PC-9 (cell line): ENCODE measurements around the gene ESAM. TPM values are rescaled to one million over a fixed set of nuclear protein-coding genes. Genes with fewer than 3 reads are reported as not detected.

Source experiments
- BruUV-seq: library from RNA; stranded (reverse); fragments of 400-500 nt; replicated peaks from 2 replicates; lab custom pipeline; 2021; lab: Mats Ljungman, UMichigan
- CTCF ChIA-PET: fragments of 300-600 bp; sonication (Branson Sonifier 250); formaldehyde crosslinking; loops from one replicate; lab custom pipeline; 2022; ENCODE audit warnings: antibody characterized with exemption; lab: Charles Lee
- POLR2A ChIA-PET: fragments of 300-600 bp; sonication (Branson Sonifier 250); formaldehyde crosslinking; loops from one replicate; lab custom pipeline; 2022; ENCODE audit warnings: antibody characterized with exemption; ENCODE audit not compliant: unreplicated experiment; lab: Charles Lee
- DNase-seq, 2 experiments: peaks; one replicate each; pipeline versions ENCODE4 v3.0.0 to v3.0.0-alpha.2; 2015 to 2022; ENCODE audit warnings: mixed read lengths in 1 of 2
- H2AFZ ChIP-seq: fragments of 200-600 bp; sonication (generic); 2 replicates; pipeline ENCODE4 v1.8.1; 2017; ENCODE audit warnings: antibody characterized with exemption
- H3F3A ChIP-seq: fragments of 200-600 bp; sonication (generic); 2 replicates; pipeline ENCODE4 v1.8.1; 2017; ENCODE audit warnings: antibody characterized with exemption, mild to moderate bottlenecking, low read depth; ENCODE audit not compliant: insufficient read depth
- H3K27ac ChIP-seq: fragments of 200-600 bp; sonication (generic); 2 replicates; pipeline ENCODE4 v1.6.1; 2016; ENCODE audit warnings: mixed run types
- H3K27me3 ChIP-seq: fragments of 200-600 bp; sonication (generic); 2 replicates; pipeline ENCODE4 v1.6.1; 2016; ENCODE audit warnings: low read depth, mixed run types; ENCODE audit not compliant: insufficient read depth
- H3K36me3 ChIP-seq: fragments of 200-600 bp; sonication (generic); 2 replicates; pipeline ENCODE4 v1.6.1; 2016; ENCODE audit warnings: low read depth, mixed run types
- H3K4me1 ChIP-seq: fragments of 200-600 bp; sonication (generic); replicated peaks from 2 replicates; pipeline ENCODE4 v1.6.1; 2016; ENCODE audit warnings: mixed run types; ENCODE audit not compliant: insufficient read depth
- H3K4me2 ChIP-seq: fragments of 200-600 bp; sonication (generic); 2 replicates; pipeline ENCODE4 v1.6.1; 2017; ENCODE audit warnings: mixed run types
- H3K4me3 ChIP-seq: fragments of 200-600 bp; sonication (generic); 2 replicates; pipeline ENCODE4 v1.6.1; 2016; ENCODE audit warnings: mixed run types
- H3K79me2 ChIP-seq: fragments of 200-600 bp; sonication (generic); 2 replicates; pipeline ENCODE4 v1.6.1; 2017; ENCODE audit warnings: low read depth, mixed run types
- H3K9me2 ChIP-seq: fragments of 200-600 bp; sonication (generic); 2 replicates; pipeline ENCODE4 v1.8.1; 2017; ENCODE audit warnings: mild to moderate bottlenecking; ENCODE audit not compliant: insufficient read depth
- H3K9me3 ChIP-seq: fragments of 200-600 bp; sonication (generic); 2 replicates; pipeline ENCODE4 v1.8.1; 2016; ENCODE audit warnings: low read depth; ENCODE audit not compliant: insufficient read depth
- H4K20me1 ChIP-seq: fragments of 200-600 bp; sonication (generic); 2 replicates; pipeline ENCODE4 v1.8.1; 2017; ENCODE audit not compliant: insufficient read depth
- CTCF ChIP-seq: fragments of 200-600 bp; sonication (generic); conservative IDR thresholded peaks from 2 replicates; pipeline ENCODE4 v1.6.1; 2017; ENCODE audit warnings: mixed run types, antibody characterized with exemption, mild to moderate bottlenecking, moderate library complexity
- EZH2 ChIP-seq: fragments of 200-600 bp; sonication (generic); IDR thresholded peaks from 2 replicates; pipeline ENCODE4 v1.8.0; 2017; ENCODE audit warnings: antibody characterized with exemption, low read depth
- intact Hi-C: fragments of 100-400 bp; cut with micrococcal nuclease; formaldehyde crosslinking; loops from one replicate; pipeline ENCODE4 v1.10.0; 2022; ENCODE audit not compliant: unreplicated experiment
- total RNA-seq: library from RNA; stranded (reverse); gene quantifications from 2 replicates; pipeline ENCODE4 v1.2.3, GENCODE V29; 2021

Gene ESAM
- total RNA-seq, 1 experiment from 2014 or later, result 13.5 TPM

- TF ChIP-seq CTCF (no peak), EZH2 (no peak)
- Histone ChIP-seq H3K4me3 (no peak overlapping the region), H4K20me1 (no peaks in the 10 kb centered on the region), H2AFZ (no peak overlapping the region), H3K36me3 (no peaks in the 10 kb centered on the region), H3K9me3 (no peaks in the 10 kb centered on the region), H3K4me2 (no peak overlapping the region), H3K9me2 (no peaks in the 10 kb centered on the region), H3K27me3 (no peaks in the 10 kb centered on the region), H3F3A (peaks cover 8% of the 10 kb centered on the region; the same call in 1 of the 2 replicates), H3K4me1 (peaks cover 12% of the 10 kb centered on the region), H3K27ac (no peak overlapping the region), H3K79me2 (no peaks in the 10 kb centered on the region)
- no peak for DNase-seq
- CTCF ChIA-PET, result no interaction called here
- POLR2A ChIA-PET, result no interaction called here
- intact Hi-C loops, result no loop called here
- no TSS peak for BruUV-seq
Measured at GRCh38 chr11:124807660-124808270, 45.7 kb upstream of the ESAM start.

- ChIA-PET CTCF (no interaction called here), POLR2A (no interaction called here)
- no peak overlapping the region for H3K27ac ChIP-seq
- peaks cover 6% of the 10 kb centered on the region for H3K4me1 ChIP-seq
- TF ChIP-seq CTCF (no peak), EZH2 (no peak)
- DNase-seq, result no peak
- no TSS peak for BruUV-seq
- intact Hi-C loops, result no loop called here
- H3K4me3 ChIP-seq, result no peak overlapping the region
- H3K9me2 ChIP-seq, result no peaks in the 10 kb centered on the region
- H3K4me2 ChIP-seq, result no peak overlapping the region
- H3F3A ChIP-seq, result peaks cover 3% of the 10 kb centered on the region; the same call in 1 of the 2 replicates
- H4K20me1 ChIP-seq, result no peaks in the 10 kb centered on the region
- no peaks in the 10 kb centered on the region for H3K79me2 ChIP-seq
- no peak overlapping the region for H2AFZ ChIP-seq
- no peaks in the 10 kb centered on the region for H3K36me3 ChIP-seq
- no peaks in the 10 kb centered on the region for H3K9me3 ChIP-seq
- no peaks in the 10 kb centered on the region for H3K27me3 ChIP-seq
Measured at GRCh38 chr11:124807201-124807600, 45.1 kb upstream of the ESAM start.

GRCh38 chr11:124804884-124805283, 42.8 kb upstream of the ESAM start:
- Histone ChIP-seq H3K79me2 (peaks cover 5% of the 10 kb centered on the region; the same call in 1 of the 2 replicates), H3F3A (peaks cover 8% of the 10 kb centered on the region; the same call in 1 of the 2 replicates), H3K9me3 (no peaks in the 10 kb centered on the region), H3K4me3 (no peak overlapping the region), H3K27me3 (no peaks in the 10 kb centered on the region), H4K20me1 (no peaks in the 10 kb centered on the region), H3K27ac (no peak overlapping the region), H3K36me3 (no peaks in the 10 kb centered on the region), H3K4me2 (no peak overlapping the region), H3K4me1 (peaks cover 14% of the 10 kb centered on the region), H2AFZ (no peak overlapping the region), H3K9me2 (no peaks in the 10 kb centered on the region)
- intact Hi-C loops, result no loop called here
- TF ChIP-seq CTCF (no peak), EZH2 (no peak)
- ChIA-PET POLR2A (interaction anchor here (0.5 kb wide), 1 partner anchor 24 kb away, joined by 14 read pairs; no protein-coding TSS in a partner anchor), CTCF (no interaction called here)
- no peak for DNase-seq
- no TSS peak for BruUV-seq
